Mucosa of stomach (tissue), 1 donor: ENCODE results near the gene SLC27A3.

Experiments used
- H3K27me3 ChIP-seq: one replicate; pipeline ENCODE4 v1.7.0; 2013; ENCODE audit warnings: mild to moderate bottlenecking, low read length; ENCODE audit not compliant: control insufficient read depth, insufficient read depth
- H3K36me3 ChIP-seq: one replicate; pipeline ENCODE4 v1.7.0; 2013; ENCODE audit warnings: low read length; ENCODE audit not compliant: control insufficient read depth, insufficient read depth
- H3K4me1 ChIP-seq: one replicate; pipeline ENCODE4 v1.7.0; 2013; ENCODE audit warnings: mild to moderate bottlenecking, low read length; ENCODE audit not compliant: control insufficient read depth, insufficient read depth
- H3K4me3 ChIP-seq: one replicate; pipeline ENCODE4 v1.7.0; 2013; ENCODE audit warnings: low read length
- H3K9ac ChIP-seq: one replicate; pipeline ENCODE4 v1.7.0; 2013; ENCODE audit warnings: mild to moderate bottlenecking, low read length, moderate library complexity
- H3K9me3 ChIP-seq: one replicate; pipeline ENCODE4 v1.7.0; 2013; ENCODE audit warnings: mild to moderate bottlenecking, low read length, moderate library complexity; ENCODE audit not compliant: control insufficient read depth
- donor health status: Pancreatic carcinoma.

The SLC27A3 gene

DNA sequence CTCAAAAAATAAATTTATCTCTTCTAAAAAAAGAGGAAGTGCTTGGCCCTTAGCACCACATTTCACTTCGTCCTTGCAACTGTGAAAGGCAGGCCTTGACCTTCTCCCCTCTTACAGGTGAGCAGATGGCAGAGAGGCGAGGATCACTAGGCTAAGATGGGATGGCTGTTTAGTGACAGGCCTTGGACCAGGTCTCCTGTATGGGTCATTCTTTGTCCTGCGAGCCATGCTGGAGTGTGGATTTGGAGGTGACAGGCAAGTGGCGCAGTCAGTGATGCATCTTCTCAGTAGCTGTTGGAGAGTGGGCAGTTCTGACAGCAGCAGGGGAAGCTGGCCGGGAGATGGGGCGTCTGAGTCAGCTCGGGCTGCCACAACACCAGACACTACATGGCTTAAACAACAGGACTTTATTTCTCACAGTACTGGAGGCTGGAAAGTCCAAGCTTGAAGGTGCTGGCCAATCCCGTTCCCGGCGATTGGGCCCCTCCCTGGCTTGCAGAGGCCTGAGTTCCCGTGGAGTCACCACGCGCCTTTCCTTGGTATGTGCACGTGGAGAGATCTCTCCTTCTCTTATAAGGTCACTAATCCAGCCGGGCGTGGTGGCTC, 16.5 kb downstream of the SLC27A3 start:
- Histone ChIP-seq H3K9ac (no peak overlapping the region), H3K9me3 (no peaks in the 10 kb centered on the region), H3K4me1 (peaks cover 11% of the 10 kb centered on the region), H3K4me3 (no peak overlapping the region), H3K36me3 (no peaks in the 10 kb centered on the region), H3K27me3 (no peaks in the 10 kb centered on the region)

DNA sequence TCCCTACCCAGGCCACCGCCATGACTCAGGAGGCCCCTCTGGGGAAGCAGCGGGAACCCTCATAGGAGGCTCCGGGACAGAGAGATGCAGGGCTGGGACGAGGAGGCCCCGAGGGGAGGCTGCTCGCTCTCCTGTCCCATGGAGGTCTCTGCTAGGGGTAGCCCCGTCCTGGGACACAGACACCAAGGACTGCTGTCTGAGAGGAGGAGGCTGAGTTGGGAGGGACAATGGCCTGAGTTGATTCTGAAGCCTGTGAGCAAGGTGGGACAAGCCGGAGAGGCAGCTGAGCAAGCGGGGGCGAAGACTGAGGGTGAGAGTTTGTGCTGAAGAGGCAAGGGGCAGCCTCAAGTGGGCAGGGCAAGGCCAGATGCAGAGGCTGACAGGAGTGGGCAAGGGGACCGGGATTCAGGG, 17.4 kb downstream of the SLC27A3 start:
- Histone ChIP-seq H3K9ac (no peak overlapping the region), H3K27me3 (no peaks in the 10 kb centered on the region), H3K9me3 (no peaks in the 10 kb centered on the region), H3K36me3 (no peaks in the 10 kb centered on the region), H3K4me1 (peaks cover 11% of the 10 kb centered on the region), H3K4me3 (no peak overlapping the region)

DNA sequence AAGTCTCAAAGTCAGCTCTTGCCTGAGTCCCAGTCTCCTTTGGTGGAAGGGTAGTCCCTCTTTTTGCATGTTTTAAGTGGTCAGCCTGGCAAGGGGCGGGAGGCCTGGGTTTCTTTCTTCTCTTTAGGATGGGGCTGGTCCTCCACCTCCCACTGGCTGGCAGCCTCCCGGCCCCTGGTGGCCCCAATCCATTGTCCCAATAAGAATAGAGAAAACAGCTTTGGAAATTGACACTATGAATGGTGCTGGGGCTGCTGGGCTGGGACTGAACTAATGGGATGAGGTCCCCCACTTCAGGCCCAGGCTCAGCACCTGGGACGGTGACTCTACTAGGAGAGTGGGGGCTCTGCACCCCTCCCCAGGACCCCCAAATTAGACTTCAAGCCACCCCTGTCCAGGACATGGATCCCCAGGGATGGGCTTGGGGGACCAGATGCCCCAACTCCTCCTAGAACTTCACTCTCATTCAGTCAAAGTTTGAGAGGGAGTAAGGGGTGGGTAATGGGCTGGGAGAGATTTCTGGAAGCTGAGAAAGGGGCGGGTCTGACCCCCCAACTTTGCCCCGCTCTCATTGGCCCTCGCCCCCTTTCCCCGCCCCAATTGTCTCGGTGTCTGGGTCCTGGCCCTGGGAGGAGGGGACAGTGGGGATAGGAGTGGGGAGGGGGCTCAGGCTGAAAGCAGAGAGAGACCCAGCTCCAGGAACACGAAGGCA, 18.2 kb downstream of the SLC27A3 start:
- no peaks in the 10 kb centered on the region for H3K36me3 ChIP-seq
- no peaks in the 10 kb centered on the region for H3K27me3 ChIP-seq
- H3K9me3 ChIP-seq: no peaks in the 10 kb centered on the region
- no peak overlapping the region for H3K9ac ChIP-seq
- peaks cover 11% of the 10 kb centered on the region for H3K4me1 ChIP-seq
- H3K4me3 ChIP-seq: no peak overlapping the region

DNA sequence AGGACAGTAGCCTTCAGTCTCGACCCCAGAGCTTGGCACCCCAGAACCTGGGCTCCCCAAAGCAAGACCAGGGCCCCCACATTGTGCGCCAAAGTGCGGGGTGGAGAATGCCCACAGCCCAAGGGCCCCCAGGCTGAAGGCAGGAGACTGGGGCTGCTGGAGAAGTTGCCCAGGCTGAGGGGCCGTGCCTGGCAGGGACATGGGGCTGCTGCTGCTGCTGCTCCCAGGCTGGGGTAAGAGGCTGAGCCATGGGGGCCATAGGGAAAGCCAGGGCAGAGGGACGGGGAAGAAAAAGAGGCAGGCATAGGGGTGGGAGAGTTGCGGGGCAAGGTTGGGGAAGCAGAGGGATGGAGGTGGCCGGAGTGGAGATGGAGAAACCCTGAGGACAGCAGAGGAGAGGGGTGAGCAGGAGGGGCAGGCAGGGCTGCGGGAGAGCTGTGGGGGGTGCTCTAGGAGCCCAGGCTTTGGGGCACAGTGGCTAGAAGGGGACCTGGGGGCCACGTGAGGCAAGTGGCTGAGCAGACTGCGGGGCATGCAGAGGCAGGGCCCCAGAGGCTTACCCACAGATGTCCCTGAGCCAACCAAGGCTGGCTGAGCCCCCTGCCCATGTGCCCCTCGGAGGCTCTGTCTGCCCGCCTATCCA, 18.9 kb downstream of the SLC27A3 start:
- no peak overlapping the region for H3K4me3 ChIP-seq
- peaks cover 11% of the 10 kb centered on the region for H3K4me1 ChIP-seq
- no peaks in the 10 kb centered on the region for H3K27me3 ChIP-seq
- H3K9ac ChIP-seq: no peak overlapping the region
- H3K36me3 ChIP-seq: no peaks in the 10 kb centered on the region
- no peaks in the 10 kb centered on the region for H3K9me3 ChIP-seq

DNA sequence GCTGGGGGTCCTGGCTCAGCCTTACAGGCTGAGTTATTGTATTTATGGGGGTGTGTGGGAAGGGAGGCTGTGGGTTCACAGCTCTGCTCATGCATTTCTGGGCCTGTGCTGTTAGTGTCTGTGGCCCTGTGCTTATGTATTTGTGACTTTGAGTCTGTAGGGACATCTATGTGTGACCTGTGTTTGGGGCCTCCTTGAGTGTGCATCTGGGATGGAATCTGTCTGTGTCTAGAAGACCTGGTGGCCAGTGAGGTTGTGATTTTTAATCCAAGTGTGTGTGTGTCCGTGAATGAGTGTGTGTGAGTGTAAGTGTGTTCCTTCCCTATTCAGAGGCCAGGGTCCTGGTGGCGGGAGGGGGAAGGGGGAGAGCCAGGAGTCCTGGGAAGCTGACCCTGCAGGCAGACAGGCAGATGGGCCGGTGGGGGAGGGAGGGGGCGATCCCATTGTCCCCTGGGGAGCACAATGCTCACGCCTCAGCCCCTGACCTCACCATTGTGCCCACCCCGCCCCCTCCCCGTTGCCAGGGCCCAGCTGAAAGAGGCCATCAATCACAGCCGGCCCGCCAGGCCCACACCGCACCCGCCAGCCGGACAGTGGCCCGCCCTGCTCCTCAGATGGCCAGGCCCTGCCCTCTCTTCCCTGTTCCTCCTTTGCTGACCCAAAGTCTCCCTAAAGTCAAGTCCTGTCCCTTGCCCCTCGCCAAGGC, 19.6 kb downstream of the SLC27A3 start:
- H3K4me3 ChIP-seq: no peak overlapping the region
- H3K36me3 ChIP-seq: no peaks in the 10 kb centered on the region
- no peak overlapping the region for H3K9ac ChIP-seq
- peaks cover 11% of the 10 kb centered on the region for H3K4me1 ChIP-seq
- H3K9me3 ChIP-seq: no peaks in the 10 kb centered on the region
- H3K27me3 ChIP-seq: no peaks in the 10 kb centered on the region

DNA sequence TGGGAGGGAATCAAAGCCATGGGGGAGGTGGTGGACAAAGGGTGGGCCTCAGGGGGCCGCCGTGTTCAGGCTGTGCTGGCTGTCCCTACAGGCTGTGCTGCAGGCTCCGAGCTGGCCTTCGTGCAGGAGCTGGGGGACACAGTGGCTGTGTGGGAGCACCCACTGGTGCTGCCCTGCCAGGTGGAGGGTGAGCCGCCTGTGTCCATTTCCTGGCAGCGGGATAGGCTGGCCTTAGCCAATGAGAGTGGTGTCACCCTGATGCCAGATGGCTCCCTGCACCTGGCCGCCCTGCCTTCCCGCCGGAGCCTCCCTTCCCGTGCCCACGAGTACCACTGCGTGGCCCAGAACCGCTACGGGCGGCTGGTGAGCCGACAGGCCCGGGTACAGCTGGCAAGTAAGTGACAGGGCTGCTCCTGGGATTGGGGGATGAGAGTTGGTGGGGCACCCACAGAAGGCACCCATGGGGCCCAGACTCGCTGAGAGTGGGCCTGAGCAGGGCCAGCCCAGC, 20.2 kb downstream of the SLC27A3 start:
- no peaks in the 10 kb centered on the region for H3K9me3 ChIP-seq
- H3K4me1 ChIP-seq: peaks cover 5% of the 10 kb centered on the region
- no peaks in the 10 kb centered on the region for H3K27me3 ChIP-seq
- H3K36me3 ChIP-seq: no peaks in the 10 kb centered on the region
- H3K4me3 ChIP-seq: no peak overlapping the region
- no peak overlapping the region for H3K9ac ChIP-seq

DNA sequence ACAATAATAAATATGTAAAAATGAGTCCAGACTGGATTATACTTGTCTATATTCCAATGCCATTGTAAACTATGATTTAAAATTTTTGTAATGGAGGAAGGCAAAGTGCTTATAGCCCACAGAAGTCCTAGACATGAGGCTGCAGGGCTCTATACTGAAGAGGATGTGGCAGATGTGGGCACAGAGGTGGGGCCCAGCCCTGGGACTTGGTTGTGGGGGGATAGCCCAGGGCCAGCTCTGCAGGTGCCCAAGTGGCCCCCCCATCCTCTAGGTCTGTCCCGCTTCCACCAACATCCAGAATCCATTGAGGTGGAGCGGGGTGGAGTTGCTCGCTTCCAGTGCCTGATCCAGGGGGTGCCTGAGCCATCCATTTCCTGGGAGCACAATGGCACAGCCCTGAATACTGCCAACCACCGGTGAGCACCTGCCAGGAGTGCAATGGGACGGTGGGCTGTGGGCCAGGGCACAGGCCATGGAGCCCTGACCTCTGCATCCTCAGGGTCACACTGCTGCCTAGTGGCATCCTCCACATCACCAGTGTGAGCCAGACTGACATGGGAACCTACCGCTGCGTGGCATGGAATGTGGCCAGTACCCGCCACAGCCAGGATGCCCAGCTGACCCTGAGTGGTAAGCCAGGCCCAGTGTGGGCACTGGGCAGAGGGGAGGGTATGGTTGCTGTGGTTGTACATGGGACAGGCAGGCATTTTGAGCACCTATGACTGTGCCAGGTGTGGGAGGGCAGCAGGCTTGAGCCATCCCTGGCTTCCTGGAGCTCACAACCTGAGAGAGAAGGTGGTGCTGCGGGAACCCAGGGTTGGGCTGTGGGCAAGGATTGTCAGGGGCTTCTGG, 21.0 kb downstream of the SLC27A3 start:
- H3K4me1 ChIP-seq: peaks cover 4% of the 10 kb centered on the region
- H3K4me3 ChIP-seq: no peak overlapping the region
- H3K27me3 ChIP-seq: no peaks in the 10 kb centered on the region
- no peak overlapping the region for H3K9ac ChIP-seq
- no peaks in the 10 kb centered on the region for H3K9me3 ChIP-seq
- no peaks in the 10 kb centered on the region for H3K36me3 ChIP-seq

DNA sequence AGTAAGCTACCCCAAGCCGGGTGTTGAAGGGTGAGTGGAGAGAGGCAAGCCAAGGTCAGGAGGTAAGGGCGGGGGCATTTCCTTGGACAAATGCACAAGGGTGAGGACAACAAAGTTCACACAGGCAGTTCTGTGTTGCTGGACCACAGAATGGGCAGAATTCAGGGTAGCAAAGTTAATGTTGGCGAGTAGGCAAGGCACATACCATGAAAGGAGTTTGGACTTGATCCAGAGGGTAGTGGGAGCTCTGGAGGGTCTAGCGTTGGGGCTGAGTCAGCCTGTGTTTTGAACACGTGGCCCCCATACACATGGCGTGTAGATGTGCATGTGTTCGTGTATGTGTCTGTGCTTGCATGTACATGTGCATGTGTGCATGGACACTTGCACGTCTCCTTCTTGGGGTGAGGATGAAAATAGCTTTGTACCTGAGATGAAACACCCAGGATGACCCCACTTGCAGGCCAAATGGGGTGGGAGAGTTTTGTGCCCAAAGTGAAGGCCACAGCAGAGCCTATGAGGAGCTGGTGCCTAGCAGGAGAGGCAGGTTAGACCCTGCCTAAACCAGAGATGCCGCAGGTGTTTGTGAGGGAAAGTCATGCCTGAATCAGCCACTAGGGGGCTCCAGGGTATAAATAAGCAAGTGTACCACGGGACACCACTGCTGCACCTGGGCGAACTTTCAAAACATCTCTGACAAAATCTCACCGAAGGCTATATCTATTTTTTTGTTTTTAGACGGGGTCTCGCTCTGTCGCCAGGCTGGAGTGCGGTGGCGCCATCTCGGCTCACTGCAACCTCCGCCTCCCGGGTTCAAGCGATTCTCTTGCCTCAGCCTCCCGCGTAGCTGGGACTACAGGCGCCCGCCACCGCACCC, 21.8 kb downstream of the SLC27A3 start:
- no peaks in the 10 kb centered on the region for H3K4me1 ChIP-seq
- H3K9ac ChIP-seq: no peak overlapping the region
- H3K36me3 ChIP-seq: no peaks in the 10 kb centered on the region
- no peaks in the 10 kb centered on the region for H3K27me3 ChIP-seq
- H3K9me3 ChIP-seq: no peaks in the 10 kb centered on the region
- no peak overlapping the region for H3K4me3 ChIP-seq

DNA sequence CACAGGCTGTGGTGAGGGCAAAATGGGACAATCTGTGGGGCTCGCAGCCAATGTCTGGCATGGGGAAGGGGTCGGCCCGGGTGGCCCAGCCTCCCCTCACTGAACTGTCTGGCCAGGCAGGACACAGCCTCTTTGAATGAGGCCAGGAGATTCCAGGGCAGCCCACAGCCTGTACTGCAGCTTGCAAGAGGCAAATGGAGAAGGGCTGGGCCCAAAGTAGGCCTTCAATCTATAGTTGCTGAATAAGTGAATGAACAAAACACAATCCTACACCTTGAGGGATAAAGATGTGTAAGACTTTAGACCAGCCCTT, 23.2 kb downstream of the SLC27A3 start:
- H3K4me3 ChIP-seq: no peak overlapping the region
- H3K9me3 ChIP-seq: no peaks in the 10 kb centered on the region
- no peak overlapping the region for H3K9ac ChIP-seq
- no peaks in the 10 kb centered on the region for H3K36me3 ChIP-seq
- H3K4me1 ChIP-seq: no peaks in the 10 kb centered on the region
- H3K27me3 ChIP-seq: no peaks in the 10 kb centered on the region

DNA sequence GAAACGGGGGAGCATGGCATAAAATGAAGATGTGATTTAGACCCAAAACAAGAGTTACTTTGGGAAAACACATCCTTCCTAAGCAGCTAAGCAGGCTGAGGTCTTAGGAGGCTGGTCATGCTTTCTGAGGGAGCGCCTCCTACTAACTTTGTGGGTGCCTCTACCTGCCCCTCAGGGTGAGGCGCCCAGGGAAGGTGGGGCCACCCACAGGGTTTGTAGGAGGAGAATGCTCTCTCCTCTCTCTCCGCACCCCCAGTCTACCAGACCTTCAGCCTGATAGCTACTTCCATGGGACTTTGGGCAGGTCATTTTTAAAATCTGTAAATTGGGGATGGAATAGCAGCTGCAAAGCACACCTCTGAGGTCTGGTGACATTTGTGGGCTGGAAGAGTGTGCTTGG, 23.8 kb downstream of the SLC27A3 start:
- Histone ChIP-seq H3K27me3 (no peaks in the 10 kb centered on the region), H3K36me3 (no peaks in the 10 kb centered on the region), H3K4me3 (no peak overlapping the region), H3K9ac (no peak overlapping the region), H3K9me3 (no peaks in the 10 kb centered on the region), H3K4me1 (no peaks in the 10 kb centered on the region)
